GM12878 (cell line): ENCODE data around the gene ZCCHC9. TPM values are rescaled to one million over a fixed set of nuclear protein-coding genes. Genes with fewer than 3 reads are reported as not detected.

ENCODE experiments used
- ATAC-seq: fragments of 200-7000 bp; cut with Tn5 transposase; 3 replicates; pipeline ENCODE4 v1.9.1; 2020; ENCODE audit warnings: mild to moderate bottlenecking, moderate library complexity
- BruUV-seq: library from RNA; stranded (reverse); fragments of 400-500 nt; replicated peaks from 2 replicates; lab custom pipeline; 2021; lab: Mats Ljungman, UMichigan
- CTCF ChIA-PET: fragments of 300-600 bp; sonication (Branson Sonifier 250); formaldehyde crosslinking; extraction: SDS; loops from one replicate; lab custom pipeline; 2021; ENCODE audit warnings: inconsistent platforms; lab: Yijun Ruan, JAX
- POLR2A ChIA-PET: fragments of 350-600 bp; formaldehyde crosslinking; extraction: SDS; loops from one replicate; lab custom pipeline; 2021; ENCODE audit warnings: inconsistent platforms; lab: Charles Lee
- RAD21 ChIA-PET: fragments of 300-600 bp; sonication (Branson Sonifier 250); formaldehyde crosslinking; loops from one replicate; lab custom pipeline; 2023; ENCODE audit warnings: antibody characterized with exemption; ENCODE audit not compliant: unreplicated experiment; lab: Charles Lee
- SMC1A ChIA-PET: fragments of 300-600 bp; sonication (Branson Sonifier 250); formaldehyde crosslinking; loops from one replicate; lab custom pipeline; 2023; ENCODE audit not compliant: unreplicated experiment, uncharacterized antibody; lab: Charles Lee
- DNase-seq: peaks from one replicate; pipeline ENCODE4 v3.0.0-alpha.2; 2011; ENCODE audit warnings: low read depth, low spot score
- FAIRE-seq: peaks from 3 replicates; lab custom pipeline; 2011; peaks lifted over from hg19 to GRCh38; lab: Jason Lieb, UNC
- H2AFZ ChIP-seq: 2 replicates; pipeline ENCODE4 v1.6.0; 2011; ENCODE audit warnings: low read depth, low read length, control low read depth; ENCODE audit not compliant: control insufficient read depth
- H3K27ac ChIP-seq: 2 replicates; pipeline ENCODE4 v1.5.1; 2011; ENCODE audit warnings: control low read depth; ENCODE audit not compliant: control insufficient read depth, insufficient read depth
- H3K27me3 ChIP-seq, 2 experiments: replicated peaks in 1 of 2; 2 replicates each; pipeline versions ENCODE4 v1.6.0 to v1.6.1; 2011; ENCODE audit warnings: low read length in 1 of 2; ENCODE audit not compliant: control insufficient read depth in 2 of 2, insufficient read depth in 2 of 2
- H3K36me3 ChIP-seq, 2 experiments: 2 replicates each; pipeline ENCODE4 v1.5.1; 2011; ENCODE audit warnings: low read length in 1 of 2; ENCODE audit not compliant: control insufficient read depth in 2 of 2, insufficient read depth in 2 of 2
- H3K4me1 ChIP-seq: 2 replicates; pipeline ENCODE4 v1.6.1; 2011; ENCODE audit warnings: mild to moderate bottlenecking, low read length, moderate library complexity, mixed read lengths; ENCODE audit not compliant: control insufficient read depth, insufficient read depth
- H3K4me2 ChIP-seq: 2 replicates; pipeline ENCODE4 v1.6.0; 2011; ENCODE audit warnings: control low read depth; ENCODE audit not compliant: control insufficient read depth, insufficient read depth
- H3K4me3 ChIP-seq: fragments of 200-600 bp; sonication (generic); 2 replicates; pipeline ENCODE4 v1.5.1; 2016
- H3K79me2 ChIP-seq: 2 replicates; pipeline ENCODE4 v1.6.0; 2011; ENCODE audit warnings: low read length; ENCODE audit not compliant: control insufficient read depth, insufficient read depth
- H3K9ac ChIP-seq: 2 replicates; pipeline ENCODE4 v1.8.0; 2011; ENCODE audit warnings: low read length, control low read depth, mixed read lengths; ENCODE audit not compliant: control insufficient read depth, insufficient read depth
- H3K9me3 ChIP-seq: replicated peaks from 3 replicates; pipeline ENCODE4 v1.5.1; 2011; ENCODE audit warnings: mild to moderate bottlenecking, low read length; ENCODE audit not compliant: control insufficient read depth, insufficient read depth
- H4K20me1 ChIP-seq: 2 replicates; pipeline ENCODE4 v1.6.0; 2011; ENCODE audit not compliant: control insufficient read depth, insufficient read depth
- BCL11A ChIP-seq: IDR thresholded peaks from 2 replicates; pipeline ENCODE4 v1.6.1; 2011; ENCODE audit warnings: low read depth, low read length
- CBFB ChIP-seq: IDR thresholded peaks from 2 replicates; pipeline ENCODE4 v1.6.1; 2016; ENCODE audit warnings: antibody characterized with exemption, low read depth
- HDAC2 ChIP-seq: fragments of 200-600 bp; sonication (generic); IDR thresholded peaks from 2 replicates; pipeline ENCODE4 v1.6.1; 2017
- JUNB ChIP-seq: IDR thresholded peaks from 2 replicates; pipeline ENCODE4 v1.6.1; 2016; ENCODE audit warnings: antibody characterized with exemption, mild to moderate bottlenecking
- SPI1 ChIP-seq: IDR thresholded peaks from 2 replicates; pipeline ENCODE4 v1.6.1; 2011; ENCODE audit warnings: low read depth, mild to moderate bottlenecking, low read length, moderate library complexity, borderline replicate concordance; ENCODE audit not compliant: insufficient read depth
- ZNF384 ChIP-seq: IDR thresholded peaks from 2 replicates; pipeline ENCODE4 v1.6.1; 2012; ENCODE audit warnings: low read depth, mild to moderate bottlenecking, low read length, improper control_type of control experiment, borderline replicate concordance
- WGBS: methylation state at CpG from one replicate; pipeline ENCODE4 v1.1.6; 2016; ENCODE audit warnings: low lambda C conversion rate; ENCODE audit not compliant: insufficient replicate concordance, insufficient coverage; ENCODE audit errors: missing lambda C conversion rate; 5-methylcytosine and 5-hydroxymethylcytosine counted together
- in situ Hi-C: fragments of 300-500 bp; cut with MboI; formaldehyde crosslinking; loops from 9 replicates; pipeline ENCODE4 v1.14.3; 2018; ENCODE audit warnings: mixed read lengths
- intact Hi-C: fragments of 100-400 bp; cut with micrococcal nuclease; formaldehyde crosslinking; loops from one replicate; pipeline ENCODE4 v1.14.2; 2022; ENCODE audit not compliant: unreplicated experiment
- polyA plus RNA-seq, 11 experiments: library from polyadenylated mRNA; depleted of rRNA in 4 of 11; unstranded in 6 of 11; stranded (reverse) in 5 of 11; fragments of >200 nt; fragmentation: Nextera tagmentation in 4 of 11; fragmentation: Illumina TruSeq in 1 of 11; extraction: Ambion mirVana in 4 of 11; extraction: Trizol in 1 of 11; gene quantifications; 1 replicate in 1 of 11; 2 replicates in 10 of 11; pipeline versions ENCODE4 v1.2.1 to v1.2.3, GENCODE V29; 2011 to 2016; ENCODE audit warnings: inconsistent platforms in 2 of 11, missing spikeins in 2 of 11, low read depth in 1 of 11
- total RNA-seq, 4 experiments: library from RNA; depleted of rRNA in 3 of 4; stranded (reverse); fragments of >200 nt in 3 of 4; fragmentation: Illumina TruSeq in 1 of 4; extraction: Trizol in 1 of 4; gene quantifications; 2 replicates each; pipeline versions ENCODE4 v1.2.1 to v1.2.3, GENCODE V29; 2013 to 2021
- TF ChIP-seq, protein P1 (sequence below): IDR thresholded peaks from 2 replicates; pipeline ENCODE4 v1.6.1; 2012; ENCODE audit warnings: improper control_type of control experiment, low read depth, low read length; ENCODE audit not compliant: insufficient replicate concordance
- TF ChIP-seq, protein P2 (sequence below): fragments of 450-650 bp; formaldehyde crosslinking; IDR thresholded peaks from 2 replicates; pipeline ENCODE4 v1.4.0; 2022; ENCODE audit warnings: mild to moderate bottlenecking, moderate library complexity
- TF ChIP-seq, protein P3 (sequence below): IDR thresholded peaks from 2 replicates; pipeline ENCODE4 v1.6.1; 2012; ENCODE audit warnings: low read length, inconsistent platforms

ZCCHC9 gene
- total and polyA plus RNA-seq, 10 of the 15 experiments (the other 5 are each of a cell fraction or from before 2014, with no cell fraction given) = 22.0 to 57.7 (median 34.5) TPM

DNA sequence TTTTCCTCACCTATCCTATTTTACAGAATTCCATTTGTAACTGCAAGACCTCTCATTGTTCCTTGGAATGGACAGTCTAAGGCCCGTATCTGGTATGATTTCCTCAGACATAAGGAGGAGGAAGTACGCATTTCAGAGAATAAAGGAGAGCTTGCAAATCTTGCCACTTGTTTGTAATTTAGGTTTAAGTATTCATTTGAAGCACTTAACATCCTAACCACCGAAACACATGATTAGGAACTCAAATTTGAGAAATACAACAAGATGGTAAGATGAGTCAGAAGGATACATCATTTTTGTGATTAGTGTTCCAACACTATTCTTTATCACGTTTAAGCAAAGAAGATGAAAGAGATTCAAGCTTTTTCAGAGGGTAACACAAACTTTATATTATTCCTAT lies 3.9 kb upstream of the ZCCHC9 start:
- Histone ChIP-seq H2AFZ (no peak overlapping the region), H3K9me3 (peaks cover 6% of the 10 kb centered on the region; the same call in 2 of the 3 replicates), H3K27ac (no peak overlapping the region), H3K79me2 (peaks cover 9% of the 10 kb centered on the region), H3K27me3 (no peaks in the 10 kb centered on the region), H3K4me3 (no peak overlapping the region), H4K20me1 (no peaks in the 10 kb centered on the region), H3K36me3 (no peaks in the 10 kb centered on the region), H3K9ac (no peak overlapping the region), H3K4me1 (peaks cover 8% of the 10 kb centered on the region), H3K4me2 (no peak overlapping the region)
- 78% methylated on average over 4 of the region's 4 CpGs for WGBS
- BruUV-seq = no TSS peak
- FAIRE-seq = no peak
- in situ Hi-C loops = no loop called here
- CTCF ChIA-PET = interaction anchor here (0.7 to 3.6 kb wide), 11 partner anchors 10 to 868 kb away, joined by 3 to 23 read pairs (median 3); no protein-coding TSS in a partner anchor
- RAD21 ChIA-PET = interaction anchor here (1.0 to 1.5 kb wide), 3 partner anchors 13 to 868 kb away, joined by 3 to 6 read pairs (median 4); no protein-coding TSS in a partner anchor
- POLR2A ChIA-PET = no interaction called here
- SMC1A ChIA-PET = interaction anchor here (1.0 to 3.4 kb wide), 5 partner anchors 11 to 131 kb away, joined by 4 to 22 read pairs (median 6); no protein-coding TSS in a partner anchor
- no peak for DNase-seq
- ATAC-seq = no peak
- intact Hi-C loops = no loop called here
- TF ChIP-seq HDAC2 (no peak), BCL11A (no peak), ZNF384 (no peak), SPI1 (no peak), CBFB (no peak), JUNB (no peak)
- TF ChIP-seq, protein P1, sequence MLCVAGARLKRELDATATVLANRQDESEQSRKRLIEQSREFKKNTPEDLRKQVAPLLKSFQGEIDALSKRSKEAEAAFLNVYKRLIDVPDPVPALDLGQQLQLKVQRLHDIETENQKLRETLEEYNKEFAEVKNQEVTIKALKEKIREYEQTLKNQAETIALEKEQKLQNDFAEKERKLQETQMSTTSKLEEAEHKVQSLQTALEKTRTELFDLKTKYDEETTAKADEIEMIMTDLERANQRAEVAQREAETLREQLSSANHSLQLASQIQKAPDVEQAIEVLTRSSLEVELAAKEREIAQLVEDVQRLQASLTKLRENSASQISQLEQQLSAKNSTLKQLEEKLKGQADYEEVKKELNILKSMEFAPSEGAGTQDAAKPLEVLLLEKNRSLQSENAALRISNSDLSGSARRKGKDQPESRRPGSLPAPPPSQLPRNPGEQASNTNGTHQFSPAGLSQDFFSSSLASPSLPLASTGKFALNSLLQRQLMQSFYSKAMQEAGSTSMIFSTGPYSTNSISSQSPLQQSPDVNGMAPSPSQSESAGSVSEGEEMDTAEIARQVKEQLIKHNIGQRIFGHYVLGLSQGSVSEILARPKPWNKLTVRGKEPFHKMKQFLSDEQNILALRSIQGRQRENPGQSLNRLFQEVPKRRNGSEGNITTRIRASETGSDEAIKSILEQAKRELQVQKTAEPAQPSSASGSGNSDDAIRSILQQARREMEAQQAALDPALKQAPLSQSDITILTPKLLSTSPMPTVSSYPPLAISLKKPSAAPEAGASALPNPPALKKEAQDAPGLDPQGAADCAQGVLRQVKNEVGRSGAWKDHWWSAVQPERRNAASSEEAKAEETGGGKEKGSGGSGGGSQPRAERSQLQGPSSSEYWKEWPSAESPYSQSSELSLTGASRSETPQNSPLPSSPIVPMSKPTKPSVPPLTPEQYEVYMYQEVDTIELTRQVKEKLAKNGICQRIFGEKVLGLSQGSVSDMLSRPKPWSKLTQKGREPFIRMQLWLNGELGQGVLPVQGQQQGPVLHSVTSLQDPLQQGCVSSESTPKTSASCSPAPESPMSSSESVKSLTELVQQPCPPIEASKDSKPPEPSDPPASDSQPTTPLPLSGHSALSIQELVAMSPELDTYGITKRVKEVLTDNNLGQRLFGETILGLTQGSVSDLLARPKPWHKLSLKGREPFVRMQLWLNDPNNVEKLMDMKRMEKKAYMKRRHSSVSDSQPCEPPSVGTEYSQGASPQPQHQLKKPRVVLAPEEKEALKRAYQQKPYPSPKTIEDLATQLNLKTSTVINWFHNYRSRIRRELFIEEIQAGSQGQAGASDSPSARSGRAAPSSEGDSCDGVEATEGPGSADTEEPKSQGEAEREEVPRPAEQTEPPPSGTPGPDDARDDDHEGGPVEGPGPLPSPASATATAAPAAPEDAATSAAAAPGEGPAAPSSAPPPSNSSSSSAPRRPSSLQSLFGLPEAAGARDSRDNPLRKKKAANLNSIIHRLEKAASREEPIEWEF = no peak
- TF ChIP-seq, protein P2, sequence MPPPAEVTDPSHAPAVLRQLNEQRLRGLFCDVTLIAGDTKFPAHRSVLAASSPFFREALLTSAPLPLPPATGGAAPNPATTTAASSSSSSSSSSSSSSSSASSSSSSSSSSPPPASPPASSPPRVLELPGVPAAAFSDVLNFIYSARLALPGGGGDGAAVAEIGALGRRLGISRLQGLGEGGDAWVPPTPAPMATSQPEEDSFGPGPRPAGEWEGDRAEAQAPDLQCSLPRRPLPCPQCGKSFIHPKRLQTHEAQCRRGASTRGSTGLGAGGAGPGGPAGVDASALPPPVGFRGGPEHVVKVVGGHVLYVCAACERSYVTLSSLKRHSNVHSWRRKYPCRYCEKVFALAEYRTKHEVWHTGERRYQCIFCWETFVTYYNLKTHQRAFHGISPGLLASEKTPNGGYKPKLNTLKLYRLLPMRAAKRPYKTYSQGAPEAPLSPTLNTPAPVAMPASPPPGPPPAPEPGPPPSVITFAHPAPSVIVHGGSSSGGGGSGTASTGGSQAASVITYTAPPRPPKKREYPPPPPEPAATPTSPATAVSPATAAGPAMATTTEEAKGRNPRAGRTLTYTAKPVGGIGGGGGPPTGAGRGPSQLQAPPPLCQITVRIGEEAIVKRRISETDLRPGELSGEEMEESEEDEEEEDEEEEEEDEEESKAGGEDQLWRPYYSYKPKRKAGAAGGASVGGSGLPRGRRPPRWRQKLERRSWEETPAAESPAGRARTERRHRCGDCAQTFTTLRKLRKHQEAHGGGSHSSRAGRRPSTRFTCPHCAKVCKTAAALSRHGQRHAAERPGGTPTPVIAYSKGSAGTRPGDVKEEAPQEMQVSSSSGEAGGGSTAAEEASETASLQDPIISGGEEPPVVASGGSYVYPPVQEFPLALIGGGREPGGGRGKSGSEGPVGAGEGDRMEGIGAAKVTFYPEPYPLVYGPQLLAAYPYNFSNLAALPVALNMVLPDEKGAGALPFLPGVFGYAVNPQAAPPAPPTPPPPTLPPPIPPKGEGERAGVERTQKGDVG (CRISPR knock-in tag) = no peak
- TF ChIP-seq, protein P3, sequence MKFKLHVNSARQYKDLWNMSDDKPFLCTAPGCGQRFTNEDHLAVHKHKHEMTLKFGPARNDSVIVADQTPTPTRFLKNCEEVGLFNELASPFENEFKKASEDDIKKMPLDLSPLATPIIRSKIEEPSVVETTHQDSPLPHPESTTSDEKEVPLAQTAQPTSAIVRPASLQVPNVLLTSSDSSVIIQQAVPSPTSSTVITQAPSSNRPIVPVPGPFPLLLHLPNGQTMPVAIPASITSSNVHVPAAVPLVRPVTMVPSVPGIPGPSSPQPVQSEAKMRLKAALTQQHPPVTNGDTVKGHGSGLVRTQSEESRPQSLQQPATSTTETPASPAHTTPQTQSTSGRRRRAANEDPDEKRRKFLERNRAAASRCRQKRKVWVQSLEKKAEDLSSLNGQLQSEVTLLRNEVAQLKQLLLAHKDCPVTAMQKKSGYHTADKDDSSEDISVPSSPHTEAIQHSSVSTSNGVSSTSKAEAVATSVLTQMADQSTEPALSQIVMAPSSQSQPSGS = no peak
